Mesendoderm (in vitro differentiated cells): Measurements from ENCODE around the gene DAB2IP.

Source experiments
- DNase-seq: peaks from one replicate; pipeline ENCODE4 v3.0.0; 2013
- H2AK5ac ChIP-seq: 2 replicates; pipeline ENCODE4 v1.6.1; 2013; ENCODE audit warnings: low read length, inconsistent platforms
- H2BK120ac ChIP-seq: 2 replicates; pipeline ENCODE4 v1.6.1; 2013; ENCODE audit warnings: low read depth, mild to moderate bottlenecking, low read length, moderate library complexity, mixed read lengths
- H2BK15ac ChIP-seq: replicated peaks from 2 replicates; pipeline ENCODE4 v1.6.1; 2013; ENCODE audit warnings: low read depth, mild to moderate bottlenecking, moderate library complexity
- H2BK5ac ChIP-seq: 2 replicates; pipeline ENCODE4 v1.6.1; 2013; ENCODE audit warnings: low read length, inconsistent platforms
- H3K18ac ChIP-seq: 2 replicates; pipeline ENCODE4 v1.6.1; 2013; ENCODE audit warnings: mild to moderate bottlenecking, low read length, mixed read lengths
- H3K23ac ChIP-seq: one replicate; pipeline ENCODE4 v1.6.1; 2013; ENCODE audit warnings: low read length
- H3K27ac ChIP-seq: 2 replicates; pipeline ENCODE4 v1.5.1; 2013; ENCODE audit warnings: low read depth, mild to moderate bottlenecking, inconsistent platforms, low read length, moderate library complexity
- H3K27me3 ChIP-seq: 2 replicates; pipeline ENCODE4 v1.6.1; 2013; ENCODE audit warnings: low read length, control low read depth, mild to moderate bottlenecking, inconsistent platforms; ENCODE audit not compliant: insufficient read depth, poor library complexity
- H3K36me3 ChIP-seq: 2 replicates; pipeline ENCODE4 v1.6.1; 2013; ENCODE audit warnings: low read length, inconsistent platforms; ENCODE audit not compliant: control insufficient read depth, insufficient read depth
- H3K4ac ChIP-seq: one replicate; pipeline ENCODE4 v1.6.1; 2013; ENCODE audit warnings: low read depth, mild to moderate bottlenecking, low read length, moderate library complexity
- H3K4me1 ChIP-seq: 2 replicates; pipeline ENCODE4 v1.6.1; 2013; ENCODE audit warnings: low read depth, low read length, inconsistent platforms; ENCODE audit not compliant: control insufficient read depth
- H3K4me2 ChIP-seq: 2 replicates; pipeline ENCODE4 v1.6.1; 2013; ENCODE audit warnings: low read length
- H3K4me3 ChIP-seq: 2 replicates; pipeline ENCODE4 v1.5.1; 2013; ENCODE audit warnings: mild to moderate bottlenecking, low read length
- H3K56ac ChIP-seq: one replicate; pipeline ENCODE4 v1.6.1; 2013; ENCODE audit warnings: low read length
- H3K79me1 ChIP-seq: 2 replicates; pipeline ENCODE4 v1.6.1; 2013; ENCODE audit warnings: low read length, inconsistent platforms
- H3K79me2 ChIP-seq: 2 replicates; pipeline ENCODE4 v1.6.1; 2013; ENCODE audit warnings: mild to moderate bottlenecking, low read length; ENCODE audit not compliant: control insufficient read depth, insufficient read depth
- H3K9ac ChIP-seq: 2 replicates; pipeline ENCODE4 v1.6.1; 2013; ENCODE audit warnings: low read length, inconsistent platforms
- H4K5ac ChIP-seq: one replicate; pipeline ENCODE4 v1.6.1; 2013; ENCODE audit warnings: low read length
- H4K8ac ChIP-seq: one replicate; pipeline ENCODE4 v1.6.1; 2013; ENCODE audit warnings: low read depth, mild to moderate bottlenecking, control low read depth, low read length, moderate library complexity
- WGBS: extraction: QIAGEN DNeasy Blood & Tissue Kit; methylation state at CpG from one replicate; pipeline ENCODE4 v1.1.7; 2013; ENCODE audit warnings: low lambda C conversion rate, missing lambda C conversion rate; ENCODE audit not compliant: insufficient coverage; ENCODE audit errors: extremely low coverage; 5-methylcytosine and 5-hydroxymethylcytosine counted together

DAB2IP gene

DNA sequence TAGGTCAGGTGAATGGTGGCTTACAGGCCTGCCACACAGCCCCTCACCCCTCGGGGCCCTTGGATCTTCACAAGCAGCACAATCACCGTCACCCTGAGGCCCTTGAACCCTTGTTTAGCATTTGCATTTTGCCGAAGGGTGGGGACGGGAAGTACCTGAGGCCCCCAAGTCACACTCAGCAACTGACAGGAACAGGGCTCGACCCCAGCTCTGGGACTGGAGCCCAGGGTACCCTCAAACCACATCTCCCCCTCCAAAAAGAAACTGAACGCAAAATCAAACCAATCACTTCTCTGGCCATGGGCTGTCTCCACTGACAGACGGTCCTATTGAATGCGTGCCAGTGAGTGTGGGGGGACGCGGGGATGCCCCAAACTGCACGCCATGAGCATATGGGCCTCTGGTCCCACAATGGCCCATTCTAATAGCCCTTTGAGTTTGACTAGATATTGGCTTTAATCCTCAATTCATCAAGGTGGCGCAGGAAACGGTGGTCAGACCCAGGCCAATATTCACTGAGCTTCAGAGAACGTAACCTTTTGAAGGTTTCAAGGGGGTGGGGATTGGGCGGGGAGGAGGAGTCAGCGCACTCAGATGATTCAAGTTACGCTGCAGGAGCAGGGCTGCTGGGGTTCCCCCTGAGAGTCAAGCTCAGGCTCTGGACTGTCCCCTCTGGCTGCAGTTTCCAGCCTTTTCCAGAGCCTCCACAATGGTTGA lies 176.0 kb downstream of the DAB2IP start:
- no peaks in the 10 kb centered on the region for H3K27me3 ChIP-seq
- no peak overlapping the region for H3K56ac ChIP-seq
- H3K36me3 ChIP-seq: no peaks in the 10 kb centered on the region
- H3K4me2 ChIP-seq: no peak overlapping the region
- H3K9ac ChIP-seq: no peak overlapping the region
- H3K4me1 ChIP-seq: no peaks in the 10 kb centered on the region
- no peak overlapping the region for H2BK15ac ChIP-seq
- no peak overlapping the region for H3K4ac ChIP-seq
- no peak overlapping the region for H2AK5ac ChIP-seq
- no peak overlapping the region for H3K18ac ChIP-seq
- no peak overlapping the region for H4K5ac ChIP-seq
- DNase-seq: no peak
- no peaks in the 10 kb centered on the region for H3K79me1 ChIP-seq
- H4K8ac ChIP-seq: no peak overlapping the region
- no peaks in the 10 kb centered on the region for H3K79me2 ChIP-seq
- H3K23ac ChIP-seq: no peak overlapping the region
- H3K4me3 ChIP-seq: no peak overlapping the region
- no peak overlapping the region for H2BK5ac ChIP-seq
- H2BK120ac ChIP-seq: no peak overlapping the region
- WGBS: no CpG with 5 or more reads among the region's 17 CpGs
- H3K27ac ChIP-seq: no peak overlapping the region

GRCh38 chr9:121830441-121831140 lies 179.2 kb downstream of the DAB2IP start:
- no peak overlapping the region for H2BK5ac ChIP-seq
- H3K56ac ChIP-seq: no peak overlapping the region
- H3K27ac ChIP-seq: no peak overlapping the region
- no CpG with 5 or more reads among the region's 3 CpGs for WGBS
- no peak overlapping the region for H3K23ac ChIP-seq
- DNase-seq: no peak
- no peak overlapping the region for H2BK120ac ChIP-seq
- no peak overlapping the region for H3K18ac ChIP-seq
- no peaks in the 10 kb centered on the region for H3K4me1 ChIP-seq
- H4K5ac ChIP-seq: no peak overlapping the region
- H2BK15ac ChIP-seq: no peak overlapping the region
- H3K79me2 ChIP-seq: no peaks in the 10 kb centered on the region
- H2AK5ac ChIP-seq: no peak overlapping the region
- no peak overlapping the region for H3K4ac ChIP-seq
- H3K4me3 ChIP-seq: no peak overlapping the region
- no peaks in the 10 kb centered on the region for H3K27me3 ChIP-seq
- H3K4me2 ChIP-seq: no peak overlapping the region
- no peak overlapping the region for H3K9ac ChIP-seq
- H4K8ac ChIP-seq: no peak overlapping the region
- no peaks in the 10 kb centered on the region for H3K79me1 ChIP-seq
- no peaks in the 10 kb centered on the region for H3K36me3 ChIP-seq

DNA sequence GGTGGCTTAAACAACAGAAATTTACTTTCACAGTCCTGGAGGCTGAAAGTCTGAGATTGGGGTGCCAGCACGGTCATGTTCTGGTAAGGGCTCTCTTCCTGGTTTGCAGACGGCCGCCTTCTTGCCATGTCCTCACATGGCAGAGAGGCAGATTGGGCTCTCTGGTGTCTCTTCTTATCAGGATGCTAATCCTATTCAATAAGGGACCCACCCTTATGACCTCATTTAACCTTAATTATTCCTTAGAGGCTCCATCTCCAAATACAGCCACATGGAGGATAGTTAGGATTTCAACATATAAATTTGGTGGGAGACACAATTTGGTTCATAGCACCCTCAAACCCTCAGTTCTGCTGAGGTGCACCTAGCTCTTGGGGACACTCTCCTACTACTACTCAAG lies 180.4 kb downstream of the DAB2IP start:
- H3K4me1 ChIP-seq: no peaks in the 10 kb centered on the region
- no peak overlapping the region for H2AK5ac ChIP-seq
- H3K36me3 ChIP-seq: no peaks in the 10 kb centered on the region
- no peaks in the 10 kb centered on the region for H3K79me2 ChIP-seq
- H3K56ac ChIP-seq: no peak overlapping the region
- no peak overlapping the region for H3K4me2 ChIP-seq
- no peak overlapping the region for H3K4me3 ChIP-seq
- no peak overlapping the region for H2BK5ac ChIP-seq
- H2BK120ac ChIP-seq: no peak overlapping the region
- no peaks in the 10 kb centered on the region for H3K79me1 ChIP-seq
- no peak overlapping the region for H3K23ac ChIP-seq
- no peak overlapping the region for H3K9ac ChIP-seq
- no peak overlapping the region for H3K27ac ChIP-seq
- H3K27me3 ChIP-seq: no peaks in the 10 kb centered on the region
- H4K5ac ChIP-seq: no peak overlapping the region
- H2BK15ac ChIP-seq: no peak overlapping the region
- no CpG with 5 or more reads among the region's 3 CpGs for WGBS
- no peak overlapping the region for H4K8ac ChIP-seq
- no peak overlapping the region for H3K18ac ChIP-seq
- DNase-seq: no peak
- no peak overlapping the region for H3K4ac ChIP-seq

GRCh38 chr9:121833061-121833460 lies 181.6 kb downstream of the DAB2IP start:
- no peaks in the 10 kb centered on the region for H3K27me3 ChIP-seq
- no peak overlapping the region for H3K27ac ChIP-seq
- no peak overlapping the region for H2BK15ac ChIP-seq
- H2BK120ac ChIP-seq: no peak overlapping the region
- no peak overlapping the region for H3K56ac ChIP-seq
- H3K4ac ChIP-seq: no peak overlapping the region
- no peaks in the 10 kb centered on the region for H3K79me1 ChIP-seq
- DNase-seq: no peak
- no peak overlapping the region for H4K5ac ChIP-seq
- H3K36me3 ChIP-seq: no peaks in the 10 kb centered on the region
- H2AK5ac ChIP-seq: no peak overlapping the region
- H3K18ac ChIP-seq: no peak overlapping the region
- no peaks in the 10 kb centered on the region for H3K79me2 ChIP-seq
- no peak overlapping the region for H3K4me2 ChIP-seq
- no peak overlapping the region for H4K8ac ChIP-seq
- no peak overlapping the region for H2BK5ac ChIP-seq
- no peak overlapping the region for H3K9ac ChIP-seq
- H3K4me1 ChIP-seq: no peaks in the 10 kb centered on the region
- no peak overlapping the region for H3K23ac ChIP-seq
- no CpG with 5 or more reads among the region's 9 CpGs for WGBS
- no peak overlapping the region for H3K4me3 ChIP-seq
